Measurements from ENCODE around the gene TMEM135.
"Not testable (repeated sequence)": the region's sequence is repeated elsewhere in the genome, so short reads cannot be mapped to it uniquely, and the experiment has no call there.

The TMEM135 gene

DNA sequence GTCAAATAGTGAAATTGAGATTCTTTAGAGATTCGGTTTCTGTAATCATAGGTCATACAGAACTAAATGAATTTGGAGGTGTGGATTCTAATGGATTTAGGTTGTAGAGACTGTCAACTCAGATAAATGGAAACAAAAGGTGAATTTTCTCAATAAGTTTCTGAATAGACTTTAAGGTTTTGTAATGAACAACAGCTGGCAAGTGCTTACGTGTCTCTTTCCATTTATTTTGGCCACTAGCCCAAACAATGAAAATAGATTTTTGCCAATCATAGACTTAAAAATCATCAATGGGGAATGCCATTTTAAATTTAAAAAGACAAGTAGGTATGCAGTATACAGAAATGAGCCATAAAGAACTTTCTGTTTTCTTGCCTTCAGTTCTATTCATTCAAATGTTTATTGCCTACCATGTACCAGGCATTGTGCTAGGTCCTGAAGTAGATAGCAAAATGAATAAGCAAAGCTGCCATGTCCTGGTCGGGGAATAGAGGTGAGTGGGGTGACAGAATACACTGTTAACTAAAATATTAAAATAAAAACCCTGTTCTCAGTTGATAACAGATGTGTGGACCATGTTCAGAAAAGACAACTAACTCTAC, 16.9 kb upstream of the TMEM135 start:
- FAIRE-seq: no peak

DNA sequence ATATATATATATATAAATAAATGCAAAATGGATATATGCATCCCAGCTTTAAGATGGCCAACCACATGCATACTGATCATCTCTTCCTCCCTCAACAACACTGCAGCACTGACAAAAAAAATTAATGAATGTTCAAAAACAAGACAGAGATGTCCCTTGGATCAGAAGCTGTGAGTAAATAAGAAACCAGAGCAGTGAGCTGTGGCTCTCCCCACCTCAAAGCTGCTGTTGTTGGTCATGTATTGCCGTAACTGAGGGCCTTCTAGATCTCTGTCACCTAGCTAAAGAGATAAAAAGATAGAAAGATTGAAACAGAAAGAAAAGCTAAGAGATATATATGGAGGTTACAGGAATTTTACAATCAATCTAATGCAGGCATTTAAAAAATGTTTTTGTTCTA, 15.5 kb upstream of the TMEM135 start:
- no peak for FAIRE-seq

- no peak for FAIRE-seq
Observed at GRCh38 chr11:87022738-87023137, 15.0 kb upstream of the TMEM135 start.

DNA sequence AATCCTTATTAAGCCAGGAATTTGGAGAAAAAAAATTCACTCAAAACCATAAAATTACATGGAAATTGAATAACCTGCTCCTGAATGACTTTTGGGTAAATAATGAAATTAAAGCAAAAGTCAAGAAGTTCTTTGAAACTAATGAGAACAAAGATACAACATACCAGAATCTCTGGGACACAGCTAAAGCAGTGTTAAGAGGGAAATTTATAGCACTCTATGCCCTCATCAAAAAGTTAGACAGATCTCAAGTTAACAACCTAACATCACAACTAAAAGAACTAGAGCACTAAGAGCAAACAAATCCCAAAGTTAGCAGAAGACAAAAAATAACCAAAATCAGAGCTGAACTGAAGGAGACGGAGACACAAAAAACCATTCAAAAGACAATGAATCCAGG, 11.3 kb upstream of the TMEM135 start:
- FAIRE-seq: not testable (repeated sequence)

DNA sequence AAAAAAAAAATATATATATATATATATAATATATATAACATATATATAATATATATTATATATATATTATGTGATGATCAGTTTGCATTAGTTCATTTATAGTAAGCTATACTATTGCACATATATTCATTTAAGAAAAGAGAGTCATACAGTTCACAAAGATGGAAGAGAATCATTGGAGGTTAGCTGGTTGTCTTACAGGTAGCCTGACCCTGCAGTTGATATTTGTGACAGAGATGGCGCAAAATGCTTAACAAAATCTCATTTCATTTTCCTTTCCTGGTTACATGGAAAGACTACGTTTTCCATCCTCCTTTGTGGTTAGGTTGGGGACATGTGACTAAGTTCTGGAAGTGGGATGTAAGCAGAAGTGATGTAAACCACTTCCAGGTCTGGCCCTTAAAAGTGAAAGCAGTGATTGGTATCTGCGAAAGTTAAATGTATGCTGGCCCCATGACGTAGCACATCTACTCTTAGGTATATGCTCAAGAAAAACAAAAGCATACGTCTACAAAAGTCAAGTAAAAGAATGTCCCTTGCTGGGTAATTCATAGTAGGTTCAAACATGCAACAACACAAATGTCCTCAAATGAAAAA, 7.2 kb upstream of the TMEM135 start:
- no peak for FAIRE-seq

DNA sequence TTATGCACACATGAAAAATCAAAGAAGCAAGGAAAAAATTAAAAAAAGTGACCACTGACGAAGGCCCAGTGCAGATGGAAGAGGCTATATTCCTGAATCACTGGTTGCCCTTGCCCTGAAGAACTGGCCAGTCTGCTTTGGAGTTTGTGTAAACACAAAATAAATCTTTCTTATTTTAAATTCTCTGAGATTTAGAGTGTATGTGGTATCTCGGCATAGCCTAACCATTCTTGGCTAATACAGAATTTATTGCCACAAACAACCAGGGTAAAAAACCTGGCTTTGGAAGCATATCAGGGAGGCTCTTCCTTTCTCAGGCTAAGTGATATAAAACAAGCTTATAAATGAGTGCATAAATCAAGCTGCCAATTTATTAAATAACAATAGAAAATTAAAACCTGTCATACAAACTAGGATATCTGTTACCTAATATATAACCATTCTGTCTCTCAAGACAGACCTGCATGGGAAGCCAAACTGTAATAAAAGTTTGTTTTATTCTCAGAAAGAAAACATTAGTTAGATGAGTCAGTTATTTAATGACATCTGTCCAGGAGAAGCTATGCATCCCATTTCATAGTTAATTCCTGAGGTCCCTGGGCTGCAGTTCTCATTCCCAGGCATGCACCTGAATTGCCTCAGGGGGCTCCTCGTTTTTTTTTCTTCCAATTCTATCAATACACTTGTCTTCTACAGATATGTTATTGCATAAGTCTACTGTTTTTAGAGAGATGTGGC, 6.1 kb upstream of the TMEM135 start:
- FAIRE-seq: no peak

- FAIRE-seq: no peak
Observed at GRCh38 chr11:87033561-87033960, 4.2 kb upstream of the TMEM135 start.

DNA sequence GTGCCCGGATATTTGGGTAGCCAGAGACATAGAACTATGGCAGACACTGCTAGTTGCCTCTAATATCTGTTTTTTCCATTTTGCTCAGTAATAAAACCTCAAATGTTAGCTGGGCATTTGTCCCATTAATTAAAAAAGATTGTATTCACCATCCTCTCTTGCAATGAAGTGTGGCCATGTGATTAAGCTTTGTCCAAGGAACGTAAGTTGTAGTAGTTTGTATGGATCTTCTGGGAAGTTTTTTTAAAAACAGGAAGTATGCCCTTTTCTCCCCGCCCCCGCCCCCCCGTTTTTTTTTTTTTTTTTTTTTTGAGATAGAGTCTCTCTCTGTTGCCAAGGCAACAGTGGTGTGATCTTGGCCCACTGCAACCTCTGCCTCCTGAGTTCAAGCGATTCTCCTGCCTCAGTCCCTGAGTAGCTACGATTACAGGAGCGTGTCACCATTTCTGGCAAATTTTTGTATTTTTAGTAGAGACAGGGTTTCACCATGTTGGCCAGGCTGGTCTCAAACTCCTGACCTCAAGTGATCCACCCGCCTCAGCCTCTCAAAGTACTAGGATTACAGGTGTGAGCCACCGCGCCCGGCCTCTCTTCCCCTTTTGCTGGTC, 1.7 kb upstream of the TMEM135 start:
- FAIRE-seq: no peak

- no peak for FAIRE-seq
Observed at GRCh38 chr11:87036756-87037449, 831 bp upstream of the TMEM135 start.

DNA sequence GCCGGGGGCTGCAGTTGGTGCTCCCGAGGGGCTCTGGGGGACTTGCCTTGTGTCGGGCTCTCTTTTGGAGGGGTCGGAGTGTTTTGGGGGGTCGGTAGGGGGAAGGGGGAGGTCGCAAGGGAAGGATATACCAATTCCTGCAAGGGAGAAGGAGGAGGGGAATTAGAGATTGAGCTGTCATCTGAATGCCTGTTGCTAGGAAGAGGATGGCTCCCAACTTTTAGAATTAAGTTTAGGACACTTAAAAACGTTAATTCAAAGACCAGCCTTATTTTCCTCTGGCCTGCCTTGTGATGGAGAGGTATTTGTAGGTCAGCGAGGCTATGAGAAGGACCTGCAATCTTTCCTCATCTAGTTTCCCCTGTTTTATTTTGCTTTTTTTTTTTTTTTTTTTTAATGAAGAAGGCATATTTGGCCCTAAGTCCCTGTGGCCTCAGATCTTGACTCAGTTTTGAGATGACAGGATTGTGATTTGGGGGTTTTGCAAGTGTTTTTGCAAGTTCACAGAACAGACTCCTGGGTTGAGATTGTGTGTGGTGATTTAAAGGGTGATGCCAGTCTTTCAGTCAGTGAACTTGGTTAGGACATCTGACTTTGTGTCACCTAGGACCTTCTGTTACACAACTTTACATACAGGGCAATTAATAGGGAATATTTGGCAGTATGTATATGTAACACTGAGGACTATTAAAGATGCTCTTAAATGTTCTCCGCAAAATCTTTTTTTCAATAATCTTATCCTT, 672 bp downstream of the TMEM135 start:
- FAIRE-seq: no peak

GRCh38 chr11:87039371-87039770, 1.6 kb downstream of the TMEM135 start:
- no peak for FAIRE-seq

- FAIRE-seq: no peak
Observed at GRCh38 chr11:87043894-87044293, 6.2 kb downstream of the TMEM135 start.

- no peak for FAIRE-seq
Observed at GRCh38 chr11:87046824-87047223, 9.1 kb downstream of the TMEM135 start.

DNA sequence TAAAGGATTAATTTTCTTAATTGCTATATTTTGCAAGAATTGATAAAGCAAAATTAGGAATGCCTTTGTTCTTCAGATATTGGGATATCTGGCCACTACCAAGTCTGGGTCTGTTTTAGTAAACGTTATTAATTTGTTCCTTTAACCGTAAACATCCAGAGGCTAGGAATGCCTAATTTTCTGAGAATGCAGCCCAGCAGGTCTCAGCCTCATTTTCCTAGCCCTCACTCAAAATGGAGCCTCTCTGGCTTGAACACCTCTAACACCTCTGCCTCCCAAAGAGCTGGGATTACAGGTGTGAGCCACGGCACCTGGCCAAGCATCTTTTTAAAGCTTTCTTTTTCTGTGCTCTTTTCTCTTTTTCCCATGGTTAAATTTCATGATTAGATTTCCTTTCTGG, 18.4 kb downstream of the TMEM135 start:
- no peak for FAIRE-seq

GRCh38 chr11:87057749-87058148, 20.0 kb downstream of the TMEM135 start:
- no peak for FAIRE-seq

DNA sequence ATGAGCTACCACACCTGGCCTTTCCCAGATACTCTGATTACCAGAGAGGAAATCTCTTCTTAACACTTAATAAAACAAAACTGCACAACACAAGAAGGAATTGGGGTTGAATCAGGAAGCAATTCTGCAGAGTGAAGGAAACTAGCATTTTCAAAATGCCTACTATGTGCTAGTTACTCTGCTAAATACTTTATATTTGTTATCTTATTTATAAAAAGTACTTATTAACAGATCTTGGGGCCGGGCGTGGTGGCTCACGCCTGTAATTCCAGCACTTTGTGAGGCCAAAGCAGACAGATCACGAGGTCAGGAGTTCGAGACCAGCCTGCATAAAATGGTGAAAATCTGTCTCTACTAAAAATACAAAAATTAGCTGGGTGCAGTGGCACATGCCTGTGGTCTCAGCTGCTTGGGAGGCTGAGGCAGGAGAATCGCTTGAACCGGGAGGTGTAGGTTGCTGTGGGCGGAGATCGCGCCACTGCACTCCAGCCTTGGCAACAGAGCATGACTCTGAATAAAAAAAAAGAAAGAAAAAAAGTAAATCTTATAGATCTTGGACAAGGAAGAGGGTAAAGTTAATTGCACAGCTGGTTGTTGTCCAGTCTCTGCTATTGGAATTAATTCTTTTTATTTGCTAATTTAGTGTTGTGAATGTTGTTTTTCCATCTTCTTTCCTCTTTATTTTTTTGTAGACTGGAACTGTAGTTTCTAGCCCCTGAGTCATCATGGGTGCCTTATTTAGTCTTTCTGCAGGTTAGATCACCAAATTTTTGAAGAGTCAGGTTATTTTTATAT, 22.1 kb downstream of the TMEM135 start:
- FAIRE-seq: no peak

DNA sequence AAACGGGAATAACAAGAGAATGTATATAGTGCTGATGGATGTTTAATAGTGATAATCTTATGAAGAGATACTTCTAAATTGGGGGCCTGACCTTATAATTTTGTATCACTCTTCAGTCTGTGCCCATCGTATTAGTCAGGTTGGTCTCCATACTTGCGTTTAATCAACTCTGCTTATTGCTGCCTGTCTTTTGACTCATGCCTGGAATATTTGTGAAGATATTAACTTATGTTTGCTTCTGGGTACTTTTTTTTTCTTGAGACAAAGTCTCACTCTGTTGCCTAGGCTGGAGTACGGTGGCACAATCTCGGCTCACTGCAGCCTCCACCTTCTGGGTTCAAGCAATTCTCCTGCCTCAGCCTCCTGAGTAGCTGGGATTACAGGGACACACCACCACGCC, 24.0 kb downstream of the TMEM135 start:
- FAIRE-seq: no peak

DNA sequence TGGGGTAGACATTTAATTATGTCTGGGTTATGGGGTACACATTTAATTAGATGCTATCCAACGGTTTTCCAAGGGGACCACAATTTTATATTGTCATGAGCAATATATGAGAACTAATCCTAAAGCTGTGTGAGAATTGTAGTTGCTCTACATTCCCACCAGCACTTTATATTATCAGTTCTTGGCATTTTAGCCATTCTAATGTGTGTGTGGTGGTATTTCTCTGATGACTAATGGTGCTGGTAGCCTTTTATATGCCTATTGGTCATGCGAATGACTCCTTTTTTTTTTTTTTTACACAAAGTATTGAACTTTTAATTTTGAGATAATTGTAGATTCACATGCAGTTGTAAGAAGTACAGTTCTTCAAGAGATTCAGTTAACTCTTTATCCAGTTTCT, 26.2 kb downstream of the TMEM135 start:
- FAIRE-seq: no peak

DNA sequence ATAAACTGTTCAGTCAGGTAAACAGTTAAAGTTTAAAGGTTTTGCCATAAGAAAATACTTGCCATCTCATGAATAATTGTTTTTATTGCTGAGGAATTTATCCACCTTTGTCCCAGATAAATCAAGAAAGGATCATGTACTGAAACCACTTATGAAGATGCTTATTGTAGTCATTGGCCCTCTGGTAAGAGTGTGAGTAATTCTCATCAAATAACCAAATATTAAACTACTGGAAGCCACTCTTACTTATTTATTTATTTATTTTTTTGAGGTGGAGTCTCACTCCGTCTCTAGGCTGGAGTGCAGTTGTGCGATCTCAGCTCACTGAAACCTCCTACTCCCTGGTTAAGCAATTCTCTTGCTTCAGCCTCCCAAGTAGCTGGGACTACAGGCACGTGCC, 35.1 kb downstream of the TMEM135 start:
- no peak for FAIRE-seq

DNA sequence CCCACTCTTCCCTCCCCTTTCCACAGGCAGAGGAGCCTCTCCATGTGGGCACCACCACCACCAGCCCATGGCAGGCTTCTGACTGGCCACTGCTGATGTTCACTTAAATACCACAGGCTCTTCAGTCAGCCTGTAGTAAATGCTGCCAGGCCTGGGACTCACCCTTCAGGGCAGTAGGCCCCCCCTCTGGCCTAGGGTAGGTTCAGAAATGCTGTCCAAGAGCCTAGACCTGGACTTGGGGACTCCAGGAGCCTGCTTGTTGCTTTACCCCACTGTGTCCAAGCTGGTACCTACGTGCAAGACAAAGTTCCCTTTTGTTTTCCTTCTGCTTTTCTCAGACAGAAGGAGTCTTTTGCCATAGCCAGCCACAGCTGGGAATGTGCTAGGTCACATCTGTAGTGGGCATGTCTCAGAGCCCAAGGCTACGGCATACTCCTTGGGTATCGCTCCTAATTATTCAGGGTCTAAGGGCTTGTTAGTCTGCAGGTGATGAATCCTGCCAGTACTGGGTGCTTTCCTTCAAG, 38.6 kb downstream of the TMEM135 start:
- no peak for FAIRE-seq

DNA sequence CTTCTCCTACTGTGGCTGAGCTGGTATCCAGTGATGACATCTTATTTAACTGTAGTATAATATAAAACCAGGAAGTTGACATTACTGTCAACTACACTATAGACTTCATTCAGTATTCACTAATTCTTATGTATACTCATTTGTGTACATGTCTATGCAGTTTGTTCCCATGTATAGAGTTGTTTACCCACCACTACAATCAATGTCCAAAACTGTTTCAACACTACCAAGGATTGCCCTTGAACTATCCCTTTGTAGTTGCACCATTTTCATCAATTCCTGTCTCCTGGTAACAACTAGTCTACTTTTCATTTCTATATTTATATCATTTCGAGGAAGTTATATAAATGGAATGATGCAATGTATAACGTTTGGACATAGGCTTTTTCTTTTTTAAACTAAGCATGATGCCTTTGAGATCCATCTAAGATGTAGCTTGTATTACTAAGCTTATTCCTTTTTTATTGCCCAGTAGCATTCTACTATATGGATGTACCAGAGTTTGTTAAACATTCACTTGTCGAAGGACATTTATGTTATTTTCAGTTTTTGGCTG, 39.2 kb downstream of the TMEM135 start:
- FAIRE-seq: no peak

Measured in colon (tissue), 2 donors.